Ovary (tissue), 3 donors: Measurements from ENCODE around the gene PIPOX.

Experiments used
- CTCF ChIP-seq, 3 donors: fragments of 450-650 bp in 2 of 3; fragments of 200-600 bp in 1 of 3; IDR thresholded peaks; one replicate each; pipeline versions ENCODE4 v1.5.1 to v1.8.0; 2016 to 2022; ENCODE audit warnings: antibody characterized with exemption in 3 of 3, mild to moderate bottlenecking in 1 of 3
- POLR2A ChIP-seq: fragments of 450-650 bp; IDR thresholded peaks from one replicate; pipeline ENCODE4 v1.6.1; 2017; ENCODE audit warnings: antibody characterized with exemption, mild to moderate bottlenecking, moderate library complexity
- donor health status: DM: no; HTN: no; CAD: no.

- TF ChIP-seq CTCF (IDR thresholded peaks at IDR 0.05) (no peak), POLR2A (no peak)
These were observed 6.7 kb downstream of the PIPOX start for GRCh38 chr17:29049541-29050145.
